ENCODE data around the gene KDM8.

Gene KDM8

DNA sequence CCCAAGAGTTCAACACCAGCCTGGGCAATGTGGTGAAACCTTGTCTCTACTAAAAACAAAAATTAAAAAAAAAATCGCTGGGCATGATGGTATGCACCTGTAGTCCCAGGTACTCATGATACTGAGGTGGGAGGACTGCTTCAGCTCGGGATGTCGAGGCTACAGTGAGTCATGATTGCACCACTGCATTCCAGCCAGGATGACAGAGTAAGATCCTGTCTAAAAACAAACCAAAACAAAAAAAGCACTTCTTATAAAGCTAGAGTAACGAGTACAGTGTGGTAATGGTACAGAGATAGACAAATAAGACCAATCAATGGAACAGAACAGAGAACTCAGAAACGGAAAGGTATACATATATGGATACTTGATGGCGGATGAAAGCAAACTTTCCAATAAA, 60.8 kb downstream of the KDM8 start:
- DNase-seq (ENCODE audit: low read depth, low spot score), result no peak
- TF ChIP-seq, protein P1, sequence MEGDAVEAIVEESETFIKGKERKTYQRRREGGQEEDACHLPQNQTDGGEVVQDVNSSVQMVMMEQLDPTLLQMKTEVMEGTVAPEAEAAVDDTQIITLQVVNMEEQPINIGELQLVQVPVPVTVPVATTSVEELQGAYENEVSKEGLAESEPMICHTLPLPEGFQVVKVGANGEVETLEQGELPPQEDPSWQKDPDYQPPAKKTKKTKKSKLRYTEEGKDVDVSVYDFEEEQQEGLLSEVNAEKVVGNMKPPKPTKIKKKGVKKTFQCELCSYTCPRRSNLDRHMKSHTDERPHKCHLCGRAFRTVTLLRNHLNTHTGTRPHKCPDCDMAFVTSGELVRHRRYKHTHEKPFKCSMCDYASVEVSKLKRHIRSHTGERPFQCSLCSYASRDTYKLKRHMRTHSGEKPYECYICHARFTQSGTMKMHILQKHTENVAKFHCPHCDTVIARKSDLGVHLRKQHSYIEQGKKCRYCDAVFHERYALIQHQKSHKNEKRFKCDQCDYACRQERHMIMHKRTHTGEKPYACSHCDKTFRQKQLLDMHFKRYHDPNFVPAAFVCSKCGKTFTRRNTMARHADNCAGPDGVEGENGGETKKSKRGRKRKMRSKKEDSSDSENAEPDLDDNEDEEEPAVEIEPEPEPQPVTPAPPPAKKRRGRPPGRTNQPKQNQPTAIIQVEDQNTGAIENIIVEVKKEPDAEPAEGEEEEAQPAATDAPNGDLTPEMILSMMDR (IDR thresholded peaks at IDR 0.05; ENCODE audit: insufficient read depth, low read length, missing control alignments), result no peak
- no peak overlapping the region for H3K4me3 ChIP-seq (ENCODE audit: low read depth, low read length)
- ChIA-PET CTCF (interaction anchor here (0.6 to 2.2 kb wide), 3 partner anchors 14 to 104 kb away, joined by 4 to 8 read pairs (median 5); no protein-coding TSS in a partner anchor), POLR2A (interaction anchor here (0.6 to 0.8 kb wide), 2 partner anchors 21 to 39 kb away, joined by 3 read pairs; no protein-coding TSS in a partner anchor)

DNA sequence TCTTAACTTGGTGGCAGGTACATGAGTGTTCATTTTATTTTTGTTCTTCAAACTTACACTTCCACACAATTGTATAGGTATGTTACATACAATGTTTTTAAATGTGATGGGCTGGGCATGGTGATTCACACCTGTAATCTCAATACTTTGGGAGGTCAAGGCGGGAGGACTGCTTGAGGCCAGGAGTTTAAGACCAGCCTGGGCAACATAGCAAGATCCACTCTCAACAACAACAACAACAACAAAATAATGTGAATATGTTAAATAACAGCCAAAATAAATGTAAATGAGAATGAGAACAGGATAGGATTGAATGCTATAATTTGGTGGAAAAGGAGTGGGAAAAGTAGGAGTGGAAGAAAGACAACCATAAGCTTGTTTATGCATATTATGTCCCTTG, 62.7 kb downstream of the KDM8 start:
- ChIA-PET CTCF (interaction anchor here (1.3 kb wide), 1 partner anchor 30 kb away, joined by 6 read pairs; no protein-coding TSS in a partner anchor), POLR2A (no interaction called here)
- DNase-seq (ENCODE audit: low read depth, low spot score), result no peak
- TF ChIP-seq, protein P1 (IDR thresholded peaks at IDR 0.05; ENCODE audit: insufficient read depth, low read length, missing control alignments), result no peak
- H3K4me3 ChIP-seq (ENCODE audit: low read depth, low read length), result no peak overlapping the region

DNA sequence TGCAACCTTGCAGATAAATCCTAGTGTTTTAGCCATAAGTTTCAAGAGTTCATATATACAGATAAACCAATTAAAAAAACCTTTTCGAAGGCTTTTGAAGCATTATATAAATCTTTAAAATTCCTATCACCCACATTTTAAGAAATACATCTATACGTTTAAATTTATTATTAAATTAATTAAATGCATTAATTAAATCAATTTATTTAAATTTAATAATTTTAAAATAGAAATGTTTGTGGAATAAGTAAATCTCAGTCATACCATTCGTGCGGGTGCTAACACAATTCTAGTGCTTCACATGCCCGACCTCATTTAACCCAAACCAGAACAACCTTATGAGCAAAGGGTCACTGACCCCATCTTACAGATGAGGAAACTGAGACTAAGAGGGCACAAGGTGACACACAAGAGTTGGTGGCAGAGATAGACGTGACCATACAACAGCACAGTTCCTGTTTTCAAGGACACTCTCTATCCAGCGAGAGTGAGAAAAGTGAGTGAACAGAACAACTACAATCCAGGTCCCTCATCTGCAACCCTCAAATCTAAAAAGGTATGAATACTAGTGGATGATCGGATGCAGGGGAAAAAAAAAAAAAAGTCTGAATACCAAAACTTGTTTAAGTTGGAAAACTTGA, 63.8 kb downstream of the KDM8 start:
- no peak for DNase-seq (ENCODE audit: low read depth, low spot score)
- no peak overlapping the region for H3K4me3 ChIP-seq (ENCODE audit: low read depth, low read length)
- ChIA-PET POLR2A (no interaction called here), CTCF (no interaction called here)
- TF ChIP-seq, protein P1 (IDR thresholded peaks at IDR 0.05; ENCODE audit: insufficient read depth, low read length, missing control alignments), result no peak

DNA sequence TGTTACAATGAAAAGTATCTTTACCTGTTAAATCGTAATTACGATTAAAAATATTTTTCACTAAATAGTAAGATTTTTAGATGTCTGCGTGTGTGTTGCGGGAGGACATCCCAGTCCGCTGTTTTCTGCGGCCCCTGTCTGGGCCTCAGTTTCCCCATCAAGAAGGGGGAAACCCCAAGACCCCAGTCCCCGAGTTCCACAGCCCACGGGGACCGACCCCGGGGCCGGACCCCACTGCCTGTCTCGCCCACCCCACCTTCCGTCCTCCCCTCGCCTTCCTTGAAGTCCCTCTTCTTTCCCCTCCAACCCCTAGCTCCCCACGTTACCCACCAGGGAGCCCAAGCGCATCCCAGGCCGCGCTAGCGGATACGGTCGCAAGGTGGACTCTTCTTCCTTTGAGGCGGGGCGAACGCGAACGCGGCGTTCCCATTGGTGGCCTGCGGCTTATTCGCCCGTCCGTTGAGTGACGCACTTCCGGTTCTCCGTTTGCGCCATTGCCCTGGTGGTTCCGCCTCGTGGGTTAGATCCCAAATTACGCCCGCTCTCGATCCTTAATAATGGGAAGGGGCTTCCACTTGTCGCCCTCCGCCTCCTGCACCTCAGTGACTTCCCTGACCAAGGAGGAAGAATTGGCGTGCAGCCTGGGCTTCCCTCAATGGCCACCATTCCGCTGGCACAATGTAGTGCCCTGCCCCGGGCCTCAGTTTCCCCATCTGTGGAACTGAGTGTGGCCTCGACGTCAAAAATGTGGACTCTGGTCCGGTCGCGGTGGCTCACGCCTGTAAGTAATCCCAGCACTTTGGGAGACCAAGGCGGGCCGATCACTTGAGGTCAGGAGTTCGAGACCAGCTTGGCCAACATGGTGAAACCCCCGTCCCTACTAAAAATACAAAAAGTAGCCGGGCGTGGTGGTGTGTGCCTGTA, 65.3 kb downstream of the KDM8 start, which contains the start of gene NSMCE1:
Gene NSMCE1 (minus strand): TSS at position 397 of the 924 bp plus-strand sequence. CDS start 11,202 bp downstream, outside the sequence.
- POLR2A ChIA-PET, result interaction anchor here (0.5 kb wide), 1 partner anchor 32 kb away, joined by 3 read pairs; no protein-coding TSS in a partner anchor
- peak; percentile 74 for DNase-seq (ENCODE audit: low read depth, low spot score)
- TF ChIP-seq, protein P1 (IDR thresholded peaks at IDR 0.05; ENCODE audit: insufficient read depth, low read length, missing control alignments), result peak; percentile 42
- H3K4me3 ChIP-seq (ENCODE audit: low read depth, low read length), result peak within 1 kb of the TSS; percentile 87
- CTCF ChIA-PET, result interaction anchor here (1.2 to 1.3 kb wide), 2 partner anchors 14 to 97 kb away, joined by 4 read pairs; no protein-coding TSS in a partner anchor

- no peak for DNase-seq (ENCODE audit: low read depth, low spot score)
- no peak overlapping the region; the same call in none of the 2 replicates for H3K4me3 ChIP-seq (ENCODE audit: low read depth, low read length)
- POLR2A ChIA-PET, result interaction anchor here (1.1 kb wide), 1 partner anchor 17 kb away, joined by 3 read pairs; no protein-coding TSS in a partner anchor
- CTCF ChIA-PET, result interaction anchor here (1.3 kb wide), 1 partner anchor 13 kb away, joined by 4 read pairs; no protein-coding TSS in a partner anchor
- TF ChIP-seq, protein P1 (IDR thresholded peaks at IDR 0.05; ENCODE audit: insufficient read depth, low read length, missing control alignments), result no peak
Observed at GRCh38 chr16:27269300-27270150, 66.2 kb downstream of the KDM8 start.
